HG03103 (cell line): ENCODE data around the gene DENND4B.
"Not testable (repeated sequence)": the region's sequence is repeated elsewhere in the genome, so short reads cannot be mapped to it uniquely, and the experiment has no call there.

Source experiments
- ATAC-seq: cut with Tn5 transposase; IDR thresholded peaks from one replicate; pipeline ENCODE4 v1.9.1; 2021; ENCODE audit warnings: low read depth; ENCODE audit not compliant: unreplicated experiment

The DENND4B gene

DNA sequence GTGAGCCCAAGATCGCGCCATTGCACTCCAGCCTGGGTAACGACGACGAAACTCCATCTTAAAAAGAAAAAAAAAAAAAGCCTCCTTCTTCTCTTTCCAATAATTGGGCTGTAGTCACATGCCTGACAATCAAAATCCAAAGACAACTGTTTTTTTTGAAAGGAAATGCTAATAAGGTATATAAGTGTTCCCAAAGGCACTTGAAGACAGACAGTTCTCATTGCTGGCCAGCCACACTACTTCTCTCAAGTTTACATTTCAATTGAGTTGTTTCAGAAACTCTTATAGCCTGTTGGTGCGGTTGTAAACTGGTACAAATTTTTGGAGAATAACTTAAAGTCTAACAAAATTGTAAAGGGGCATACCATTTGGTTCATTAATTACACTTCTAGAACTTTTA is 47.0 kb downstream of the DENND4B start:
- ATAC-seq, result no peak

DNA sequence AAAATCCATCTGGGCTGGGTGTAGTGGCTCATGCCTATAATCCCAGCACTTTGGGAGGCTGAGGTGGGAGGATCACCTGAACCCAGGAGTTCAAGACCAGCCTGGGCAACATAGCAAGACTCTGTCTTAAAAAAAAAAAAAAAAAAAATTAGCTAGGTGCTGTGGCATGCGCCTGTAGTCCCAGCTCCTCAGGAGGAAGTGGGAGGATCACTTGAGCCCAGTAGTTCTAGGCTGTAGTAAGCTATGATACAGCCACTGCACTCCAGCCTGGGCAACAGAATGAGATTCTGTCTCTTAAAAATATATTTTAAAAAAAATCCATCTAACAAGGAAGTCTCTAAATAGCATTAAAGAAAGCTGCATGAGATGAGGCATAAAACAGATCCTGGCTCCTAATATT is 50.7 kb downstream of the DENND4B start:
- ATAC-seq, result not testable (repeated sequence)

DNA sequence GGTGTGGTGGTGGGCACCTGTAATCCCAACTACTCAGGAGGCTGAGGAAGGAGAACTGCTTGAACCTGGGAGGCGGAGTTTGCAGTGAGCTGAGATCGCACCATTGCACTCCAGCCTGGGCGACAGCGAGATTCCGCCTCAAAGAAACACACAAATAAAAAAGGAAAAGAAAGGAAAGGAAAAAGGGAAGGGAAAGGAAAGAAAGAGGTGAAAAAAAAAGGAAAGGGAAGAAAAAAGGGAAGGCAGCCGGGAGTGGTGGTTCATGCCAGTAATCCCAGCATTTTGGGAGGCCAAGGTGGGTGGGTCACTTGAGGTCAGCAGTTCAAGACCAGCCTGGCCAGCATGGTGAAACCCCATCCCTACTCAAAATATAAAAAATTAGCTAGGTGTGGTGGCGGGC is 55.5 kb downstream of the DENND4B start:
- ATAC-seq, result not testable (repeated sequence)

- no peak for ATAC-seq
Measured at GRCh38 chr1:153888533-153888932, 58.0 kb downstream of the DENND4B start.

DNA sequence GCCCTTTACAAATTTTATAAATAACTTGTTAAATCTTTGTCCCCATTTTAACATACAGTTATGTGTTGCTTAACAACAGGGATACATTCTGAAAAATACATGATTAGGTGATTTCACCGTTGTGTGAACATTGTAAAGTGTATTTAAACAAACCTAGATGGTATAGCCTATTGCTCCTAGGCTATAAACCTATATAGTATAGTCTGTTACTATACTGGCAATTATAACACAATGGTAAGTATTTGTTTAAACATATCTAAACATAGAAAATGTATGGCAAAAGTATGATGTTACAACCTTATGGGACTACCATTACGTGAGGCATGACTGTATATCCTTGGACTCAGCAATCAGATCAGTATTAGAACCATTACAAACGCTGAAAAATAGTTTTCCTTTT is 60.4 kb downstream of the DENND4B start:
- no peak for ATAC-seq

DNA sequence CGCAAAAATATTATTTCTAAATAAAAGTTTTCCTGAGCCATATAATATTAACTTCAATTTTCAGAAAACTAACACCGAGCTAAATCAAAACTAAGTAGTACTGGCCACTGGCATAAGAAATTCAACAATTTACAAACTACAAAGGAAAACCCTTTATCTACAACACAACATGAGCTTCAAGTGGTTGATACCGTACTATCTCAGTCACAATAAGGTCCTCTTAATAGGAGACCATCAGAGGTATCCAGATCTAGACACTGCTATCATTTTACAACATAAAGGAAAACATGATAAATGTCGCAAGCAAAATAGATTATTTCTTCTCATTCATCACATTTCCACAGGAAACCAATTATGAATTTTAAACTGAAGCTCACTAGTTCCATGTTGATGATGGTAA is 63.3 kb downstream of the DENND4B start:
- no peak for ATAC-seq

GRCh38 chr1:153882296-153882912 is 64.1 kb downstream of the DENND4B start:
- ATAC-seq, result no peak

GRCh38 chr1:153881751-153882150 is 64.8 kb downstream of the DENND4B start:
- no peak for ATAC-seq

- ATAC-seq, result no peak
Measured at GRCh38 chr1:153880962-153881361, 65.6 kb downstream of the DENND4B start.

DNA sequence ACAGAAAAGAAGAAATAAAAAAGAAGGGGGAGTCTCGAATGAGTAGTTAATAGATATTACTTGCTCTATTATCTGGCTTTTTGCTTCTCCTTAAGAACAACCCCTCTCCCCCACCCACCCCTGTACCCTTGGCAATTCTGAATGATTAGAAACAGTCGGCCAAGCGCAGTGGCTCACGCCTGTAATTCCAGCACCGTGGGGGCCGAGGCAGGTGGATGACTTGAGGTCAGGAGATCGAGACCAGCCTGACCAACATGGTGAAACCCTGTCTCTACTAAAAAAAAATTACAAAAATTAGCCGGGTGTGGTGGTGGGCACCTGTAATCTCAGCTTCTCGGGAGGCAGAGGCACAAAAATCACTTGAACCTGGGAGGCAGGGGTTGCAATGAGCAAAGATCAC is 66.5 kb downstream of the DENND4B start:
- ATAC-seq, result no peak
